WTC11 (cell line): ENCODE measurements around the gene NCAPH2. TPM values are rescaled to one million over a fixed set of nuclear protein-coding genes. Genes with fewer than 3 reads are reported as not detected.

Source experiments
- ATAC-seq: fragments of 200-7000 bp; cut with Tn5 transposase; 2 replicates; pipeline ENCODE4 v1.10.0; 2021; ENCODE audit warnings: mild to moderate bottlenecking, moderate library complexity
- CTCF ChIA-PET: fragments of 300-600 bp; sonication (Branson Sonifier 250); formaldehyde crosslinking; loops from one replicate; lab custom pipeline; 2021; ENCODE audit warnings: antibody characterized with exemption; lab: Charles Lee
- POLR2A ChIA-PET: fragments of 350-600 bp; sonication (Branson Sonifier 250); formaldehyde crosslinking; loops from one replicate; lab custom pipeline; 2021; ENCODE audit warnings: antibody characterized with exemption; lab: Charles Lee
- DNase-seq: peaks from one replicate; pipeline ENCODE4 v3.0.0; 2021; ENCODE audit warnings: low spot score
- H3K27ac Mint-ChIP-seq: 2 replicates; pipeline ENCODE4 v1.8.0; 2021; ENCODE audit warnings: mixed read lengths
- H3K27me3 Mint-ChIP-seq: 2 replicates; pipeline ENCODE4 v1.8.0; 2021; ENCODE audit warnings: low read depth, mild to moderate bottlenecking, moderate library complexity, mixed read lengths
- H3K36me3 Mint-ChIP-seq: 2 replicates; pipeline ENCODE4 v1.8.0; 2021; ENCODE audit warnings: mixed read lengths
- H3K4me1 Mint-ChIP-seq: 2 replicates; pipeline ENCODE4 v1.8.0; 2022; ENCODE audit warnings: mixed read lengths
- H3K4me3 Mint-ChIP-seq: 2 replicates; pipeline ENCODE4 v1.8.0; 2021; ENCODE audit warnings: mild to moderate bottlenecking, moderate library complexity, mixed read lengths
- H3K9me3 Mint-ChIP-seq: 2 replicates; pipeline ENCODE4 v1.8.0; 2021; ENCODE audit warnings: mixed read lengths
- E2F4 ChIP-seq: sonication (generic); formaldehyde crosslinking; IDR thresholded peaks from 2 replicates; pipeline ENCODE4 v1.8.1; 2022; ENCODE audit warnings: low read depth, mild to moderate bottlenecking, moderate library complexity, missing genetic modification reagents, borderline replicate concordance
- ELF4 ChIP-seq: sonication (generic); formaldehyde crosslinking; IDR thresholded peaks from 2 replicates; pipeline ENCODE4 v1.8.1; 2022; ENCODE audit warnings: low read depth, mild to moderate bottlenecking, moderate library complexity, missing genetic modification reagents
- EMX1 ChIP-seq: fragments of 250-450 bp; sonication (Bioruptor Pico); IDR thresholded peaks from 2 replicates; pipeline ENCODE4 v1.8.0; 2021; ENCODE audit warnings: mild to moderate bottlenecking
- GTF2I ChIP-seq: fragments of 250-450 bp; sonication (Bioruptor Pico); conservative IDR thresholded peaks from 2 replicates; pipeline ENCODE4 v1.4.0; 2021; ENCODE audit warnings: mild to moderate bottlenecking
- NR3C1 ChIP-seq: sonication (generic); formaldehyde crosslinking; conservative IDR thresholded peaks from 2 replicates; pipeline ENCODE4 v1.8.1; 2023; ENCODE audit warnings: low read depth, mild to moderate bottlenecking, missing genetic modification reagents
- PREB ChIP-seq: sonication (generic); formaldehyde crosslinking; IDR thresholded peaks from 2 replicates; pipeline ENCODE4 v1.8.1; 2022; ENCODE audit warnings: mild to moderate bottlenecking, missing genetic modification reagents, moderate library complexity, borderline replicate concordance
- RORB ChIP-seq: fragments of 250-450 bp; sonication (Bioruptor Pico); IDR thresholded peaks from 2 replicates; pipeline ENCODE4 v1.9.0; 2021; ENCODE audit warnings: mild to moderate bottlenecking
- SP1 ChIP-seq: sonication (generic); formaldehyde crosslinking; conservative IDR thresholded peaks from 2 replicates; pipeline ENCODE4 v1.8.1; 2022; ENCODE audit warnings: missing genetic modification reagents
- ZBTB21 ChIP-seq: sonication (generic); formaldehyde crosslinking; IDR thresholded peaks from 2 replicates; pipeline ENCODE4 v1.8.1; 2023; ENCODE audit warnings: mild to moderate bottlenecking, missing genetic modification reagents, borderline replicate concordance
- ZNF232 ChIP-seq: sonication (generic); formaldehyde crosslinking; IDR thresholded peaks from 2 replicates; pipeline ENCODE4 v1.8.0; 2022; ENCODE audit warnings: mild to moderate bottlenecking, missing genetic modification reagents
- ZNF317 ChIP-seq: sonication (generic); formaldehyde crosslinking; IDR thresholded peaks from 2 replicates; pipeline ENCODE4 v1.8.1; 2023; ENCODE audit warnings: low read depth, mild to moderate bottlenecking, moderate library complexity, missing genetic modification reagents, borderline replicate concordance
- ZNF423 ChIP-seq: fragments of 250-450 bp; sonication (Bioruptor Pico); IDR thresholded peaks from 2 replicates; pipeline ENCODE4 v2.1.2; 2022; ENCODE audit warnings: mild to moderate bottlenecking, moderate library complexity
- ZNF532 ChIP-seq: fragments of 250-450 bp; sonication (Bioruptor Pico); IDR thresholded peaks from 2 replicates; pipeline ENCODE4 v1.9.0; 2021; ENCODE audit warnings: mild to moderate bottlenecking, borderline replicate concordance
- total RNA-seq: library from RNA; stranded (reverse); gene quantifications from 3 replicates; pipeline ENCODE4 v1.2.3, GENCODE V29; 2021
- TF ChIP-seq, protein P1 (sequence below): sonication (generic); formaldehyde crosslinking; IDR thresholded peaks from 2 replicates; pipeline ENCODE4 v1.8.1; 2023; ENCODE audit warnings: mild to moderate bottlenecking, missing genetic modification reagents
- TF ChIP-seq, protein P2 (sequence below): fragments of 200-600 bp; IDR thresholded peaks from 2 replicates; pipeline ENCODE4 v1.8.0; 2022; ENCODE audit warnings: antibody characterized with exemption
- TF ChIP-seq, protein P3 (sequence below): sonication (generic); formaldehyde crosslinking; conservative IDR thresholded peaks from 2 replicates; pipeline ENCODE4 v1.8.1; 2023; ENCODE audit warnings: mild to moderate bottlenecking, low read depth, missing genetic modification reagents, moderate library complexity

Gene NCAPH2
- total RNA-seq, 1 experiment from 2014 or later: 78.4 TPM

- no peak for TF ChIP-seq PREB (CRISPR knock-in tag)
- TF ChIP-seq ZNF423 (CRISPR knock-in tag): no peak
- no peak for TF ChIP-seq ZBTB21 (CRISPR knock-in tag)
- no peak for TF ChIP-seq RORB (CRISPR knock-in tag)
- TF ChIP-seq ELF4: no peak
- no peak for TF ChIP-seq NR3C1 (CRISPR knock-in tag)
- TF ChIP-seq, protein P1, sequence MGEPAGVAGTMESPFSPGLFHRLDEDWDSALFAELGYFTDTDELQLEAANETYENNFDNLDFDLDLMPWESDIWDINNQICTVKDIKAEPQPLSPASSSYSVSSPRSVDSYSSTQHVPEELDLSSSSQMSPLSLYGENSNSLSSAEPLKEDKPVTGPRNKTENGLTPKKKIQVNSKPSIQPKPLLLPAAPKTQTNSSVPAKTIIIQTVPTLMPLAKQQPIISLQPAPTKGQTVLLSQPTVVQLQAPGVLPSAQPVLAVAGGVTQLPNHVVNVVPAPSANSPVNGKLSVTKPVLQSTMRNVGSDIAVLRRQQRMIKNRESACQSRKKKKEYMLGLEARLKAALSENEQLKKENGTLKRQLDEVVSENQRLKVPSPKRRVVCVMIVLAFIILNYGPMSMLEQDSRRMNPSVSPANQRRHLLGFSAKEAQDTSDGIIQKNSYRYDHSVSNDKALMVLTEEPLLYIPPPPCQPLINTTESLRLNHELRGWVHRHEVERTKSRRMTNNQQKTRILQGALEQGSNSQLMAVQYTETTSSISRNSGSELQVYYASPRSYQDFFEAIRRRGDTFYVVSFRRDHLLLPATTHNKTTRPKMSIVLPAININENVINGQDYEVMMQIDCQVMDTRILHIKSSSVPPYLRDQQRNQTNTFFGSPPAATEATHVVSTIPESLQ (CRISPR knock-in tag): no peak
- TF ChIP-seq ZNF232 (CRISPR knock-in tag): no peak
- TF ChIP-seq SP1 (CRISPR knock-in tag): no peak
- no peak for TF ChIP-seq ZNF532 (CRISPR knock-in tag)
Measured at GRCh38 chr22:50560034-50560433, 52.0 kb downstream of the NCAPH2 start (continued).

DNA sequence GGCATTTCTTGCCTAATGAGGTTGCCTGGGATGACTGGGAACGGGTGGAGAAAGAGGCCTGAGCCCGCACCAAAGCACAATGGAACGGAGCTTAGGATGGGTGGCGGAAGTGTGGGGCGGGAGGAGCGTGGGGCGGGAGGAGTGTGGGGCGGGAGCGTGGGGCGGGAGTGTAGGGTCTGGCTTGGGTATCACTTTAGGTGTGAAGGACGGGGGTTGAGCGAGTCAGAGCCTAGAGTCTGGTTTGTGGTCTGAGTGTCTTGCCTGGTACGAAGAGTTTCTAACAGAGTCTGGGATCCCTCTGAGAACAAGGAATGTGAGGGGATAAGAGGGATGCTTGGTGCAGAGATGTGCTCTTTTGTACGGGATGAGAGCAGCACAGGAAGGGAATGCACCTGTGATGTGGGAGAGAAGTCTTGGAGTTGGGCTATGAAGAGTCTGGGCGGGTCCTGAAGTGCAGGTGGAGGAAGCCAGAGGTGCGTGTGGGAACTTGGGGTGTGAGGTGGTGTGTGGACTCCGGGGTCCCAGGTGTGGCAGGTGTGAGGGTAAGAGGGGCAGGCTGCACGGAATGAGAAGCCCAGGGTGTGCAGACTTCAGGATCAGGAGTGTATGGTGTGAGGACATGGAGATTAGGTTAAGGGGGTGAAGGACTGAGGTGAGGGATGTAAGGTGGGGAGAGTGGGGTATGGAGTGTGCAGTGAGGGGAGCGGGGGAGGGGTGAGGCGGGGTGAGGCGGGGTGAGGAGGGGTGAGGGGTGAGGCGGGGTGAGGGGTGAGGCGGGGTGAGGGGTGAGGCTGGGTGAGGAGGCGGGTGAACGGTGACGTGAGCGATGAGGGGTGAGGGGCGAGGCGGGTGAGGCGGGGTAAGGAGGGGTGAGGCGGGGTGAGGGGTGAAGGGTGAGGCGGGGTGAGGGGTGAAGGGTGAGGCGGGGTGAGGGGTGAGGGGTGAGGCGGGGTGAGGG is 53.7 kb downstream of the NCAPH2 start:
- POLR2A ChIA-PET: no interaction called here
- CTCF ChIA-PET: interaction anchor here (0.6 to 1.1 kb wide), 2 partner anchors 36 to 60 kb away, joined by 3 to 5 read pairs; partner anchors contain the start of gene SCO2
- no peak for ATAC-seq
- DNase-seq: no peak
- Mint-ChIP-seq H3K36me3 (no peaks in the 10 kb centered on the region), H3K4me1 (peaks cover 10% of the 10 kb centered on the region), H3K9me3 (no peaks in the 10 kb centered on the region), H3K27me3 (peaks cover 39% of the 10 kb centered on the region), H3K27ac (no peak overlapping the region), H3K4me3 (peak overlapping the region; percentile 47)
- TF ChIP-seq ZNF317 (no peak), GTF2I (CRISPR knock-in tag) (no peak), EMX1 (CRISPR knock-in tag) (no peak), E2F4 (CRISPR knock-in tag) (no peak), ZNF532 (CRISPR knock-in tag) (no peak)
- TF ChIP-seq, protein P2, sequence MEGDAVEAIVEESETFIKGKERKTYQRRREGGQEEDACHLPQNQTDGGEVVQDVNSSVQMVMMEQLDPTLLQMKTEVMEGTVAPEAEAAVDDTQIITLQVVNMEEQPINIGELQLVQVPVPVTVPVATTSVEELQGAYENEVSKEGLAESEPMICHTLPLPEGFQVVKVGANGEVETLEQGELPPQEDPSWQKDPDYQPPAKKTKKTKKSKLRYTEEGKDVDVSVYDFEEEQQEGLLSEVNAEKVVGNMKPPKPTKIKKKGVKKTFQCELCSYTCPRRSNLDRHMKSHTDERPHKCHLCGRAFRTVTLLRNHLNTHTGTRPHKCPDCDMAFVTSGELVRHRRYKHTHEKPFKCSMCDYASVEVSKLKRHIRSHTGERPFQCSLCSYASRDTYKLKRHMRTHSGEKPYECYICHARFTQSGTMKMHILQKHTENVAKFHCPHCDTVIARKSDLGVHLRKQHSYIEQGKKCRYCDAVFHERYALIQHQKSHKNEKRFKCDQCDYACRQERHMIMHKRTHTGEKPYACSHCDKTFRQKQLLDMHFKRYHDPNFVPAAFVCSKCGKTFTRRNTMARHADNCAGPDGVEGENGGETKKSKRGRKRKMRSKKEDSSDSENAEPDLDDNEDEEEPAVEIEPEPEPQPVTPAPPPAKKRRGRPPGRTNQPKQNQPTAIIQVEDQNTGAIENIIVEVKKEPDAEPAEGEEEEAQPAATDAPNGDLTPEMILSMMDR: no peak
- TF ChIP-seq, protein P3, sequence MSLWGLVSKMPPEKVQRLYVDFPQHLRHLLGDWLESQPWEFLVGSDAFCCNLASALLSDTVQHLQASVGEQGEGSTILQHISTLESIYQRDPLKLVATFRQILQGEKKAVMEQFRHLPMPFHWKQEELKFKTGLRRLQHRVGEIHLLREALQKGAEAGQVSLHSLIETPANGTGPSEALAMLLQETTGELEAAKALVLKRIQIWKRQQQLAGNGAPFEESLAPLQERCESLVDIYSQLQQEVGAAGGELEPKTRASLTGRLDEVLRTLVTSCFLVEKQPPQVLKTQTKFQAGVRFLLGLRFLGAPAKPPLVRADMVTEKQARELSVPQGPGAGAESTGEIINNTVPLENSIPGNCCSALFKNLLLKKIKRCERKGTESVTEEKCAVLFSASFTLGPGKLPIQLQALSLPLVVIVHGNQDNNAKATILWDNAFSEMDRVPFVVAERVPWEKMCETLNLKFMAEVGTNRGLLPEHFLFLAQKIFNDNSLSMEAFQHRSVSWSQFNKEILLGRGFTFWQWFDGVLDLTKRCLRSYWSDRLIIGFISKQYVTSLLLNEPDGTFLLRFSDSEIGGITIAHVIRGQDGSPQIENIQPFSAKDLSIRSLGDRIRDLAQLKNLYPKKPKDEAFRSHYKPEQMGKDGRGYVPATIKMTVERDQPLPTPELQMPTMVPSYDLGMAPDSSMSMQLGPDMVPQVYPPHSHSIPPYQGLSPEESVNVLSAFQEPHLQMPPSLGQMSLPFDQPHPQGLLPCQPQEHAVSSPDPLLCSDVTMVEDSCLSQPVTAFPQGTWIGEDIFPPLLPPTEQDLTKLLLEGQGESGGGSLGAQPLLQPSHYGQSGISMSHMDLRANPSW (CRISPR knock-in tag): no peak
